Right lobe of liver (tissue), 4 donors: Measurements from ENCODE around the gene COX4I2.

ENCODE experiments used
- POLR2A ChIP-seq: fragments of 450-650 bp; IDR thresholded peaks from one replicate; pipeline ENCODE4 v1.6.1; 2017; ENCODE audit warnings: antibody characterized with exemption, mild to moderate bottlenecking
- TF ChIP-seq, protein P1 (sequence below), 4 donors: fragments of 200-600 bp in 3 of 4; fragments of 450-650 bp in 1 of 4; IDR thresholded peaks; one replicate each; pipeline versions ENCODE4 v1.5.1 to v1.8.0; 2016 to 2022; ENCODE audit warnings: antibody characterized with exemption in 4 of 4, mild to moderate bottlenecking in 2 of 4
- donor health status: DM: no; HTN: no; CAD: no.
- donor health status: DM: no; HTN: no; CAD: no.
- donor health status: DM: no; HTN: yes; CAD: no.

DNA sequence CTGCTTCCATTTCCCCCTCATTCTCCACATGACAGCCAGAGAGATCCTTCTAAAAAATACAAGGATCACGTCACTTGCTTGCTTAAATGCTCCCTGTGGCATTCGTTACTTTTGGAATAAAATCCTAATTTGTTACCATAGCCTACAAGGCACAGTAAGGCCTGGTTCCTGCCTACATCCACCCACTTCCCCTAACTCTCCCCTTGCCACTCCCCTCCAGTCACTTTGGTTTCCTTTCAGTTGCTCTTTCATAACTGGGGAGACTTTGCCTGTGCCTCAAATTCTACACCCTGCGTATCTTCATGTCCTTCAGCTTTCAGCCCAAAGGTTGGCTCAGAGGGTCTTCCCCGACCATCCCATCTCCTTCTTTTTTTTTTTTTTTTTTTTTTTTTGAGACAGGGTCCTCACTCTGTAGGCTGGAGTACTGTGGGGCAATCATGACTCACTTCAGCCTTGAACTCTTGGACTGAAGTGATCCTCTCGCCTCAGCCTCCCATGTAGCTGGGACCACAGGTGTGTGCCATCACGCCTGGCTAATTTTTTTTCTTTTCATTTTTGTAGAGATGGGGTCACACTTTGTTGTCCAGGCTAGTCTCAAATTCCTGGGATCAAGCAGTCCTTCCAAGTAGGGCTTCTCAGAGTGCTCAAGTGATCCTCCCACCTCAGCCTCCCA lies 20.1 kb upstream of the COX4I2 start:
- TF ChIP-seq, protein P1, sequence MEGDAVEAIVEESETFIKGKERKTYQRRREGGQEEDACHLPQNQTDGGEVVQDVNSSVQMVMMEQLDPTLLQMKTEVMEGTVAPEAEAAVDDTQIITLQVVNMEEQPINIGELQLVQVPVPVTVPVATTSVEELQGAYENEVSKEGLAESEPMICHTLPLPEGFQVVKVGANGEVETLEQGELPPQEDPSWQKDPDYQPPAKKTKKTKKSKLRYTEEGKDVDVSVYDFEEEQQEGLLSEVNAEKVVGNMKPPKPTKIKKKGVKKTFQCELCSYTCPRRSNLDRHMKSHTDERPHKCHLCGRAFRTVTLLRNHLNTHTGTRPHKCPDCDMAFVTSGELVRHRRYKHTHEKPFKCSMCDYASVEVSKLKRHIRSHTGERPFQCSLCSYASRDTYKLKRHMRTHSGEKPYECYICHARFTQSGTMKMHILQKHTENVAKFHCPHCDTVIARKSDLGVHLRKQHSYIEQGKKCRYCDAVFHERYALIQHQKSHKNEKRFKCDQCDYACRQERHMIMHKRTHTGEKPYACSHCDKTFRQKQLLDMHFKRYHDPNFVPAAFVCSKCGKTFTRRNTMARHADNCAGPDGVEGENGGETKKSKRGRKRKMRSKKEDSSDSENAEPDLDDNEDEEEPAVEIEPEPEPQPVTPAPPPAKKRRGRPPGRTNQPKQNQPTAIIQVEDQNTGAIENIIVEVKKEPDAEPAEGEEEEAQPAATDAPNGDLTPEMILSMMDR (IDR thresholded peaks at IDR 0.05) = no peak
- TF ChIP-seq POLR2A = no peak
